Upper lobe of left lung (tissue), 4 donors: ENCODE data around the gene MMS22L.

ENCODE experiments used
- EP300 ChIP-seq, 4 donors: sonication (generic); formaldehyde crosslinking; IDR thresholded peaks; one replicate each; pipeline ENCODE4 v1.5.1; 2017; ENCODE audit warnings: antibody characterized with exemption in 4 of 4, control low read depth in 2 of 4
- POLR2A ChIP-seq, 4 donors: fragments of 450-650 bp; IDR thresholded peaks; one replicate each; pipeline ENCODE4 v1.5.1; 2016 to 2017; ENCODE audit warnings: antibody characterized with exemption in 4 of 4, mild to moderate bottlenecking in 2 of 4
- POLR2AphosphoS5 ChIP-seq, 2 donors: sonication (generic); formaldehyde crosslinking; IDR thresholded peaks; one replicate each; pipeline ENCODE4 v1.5.1; 2017; ENCODE audit warnings: antibody characterized with exemption in 2 of 2
- TF ChIP-seq, protein P1 (sequence below), 6 experiments: fragments of 450-650 bp in 4 of 6; fragments of 200-600 bp in 2 of 6; sonication (generic) in 2 of 6; IDR thresholded peaks; one replicate each; pipeline ENCODE4 v1.5.1; 2016 to 2019; ENCODE audit warnings: antibody characterized with exemption in 6 of 6

DNA sequence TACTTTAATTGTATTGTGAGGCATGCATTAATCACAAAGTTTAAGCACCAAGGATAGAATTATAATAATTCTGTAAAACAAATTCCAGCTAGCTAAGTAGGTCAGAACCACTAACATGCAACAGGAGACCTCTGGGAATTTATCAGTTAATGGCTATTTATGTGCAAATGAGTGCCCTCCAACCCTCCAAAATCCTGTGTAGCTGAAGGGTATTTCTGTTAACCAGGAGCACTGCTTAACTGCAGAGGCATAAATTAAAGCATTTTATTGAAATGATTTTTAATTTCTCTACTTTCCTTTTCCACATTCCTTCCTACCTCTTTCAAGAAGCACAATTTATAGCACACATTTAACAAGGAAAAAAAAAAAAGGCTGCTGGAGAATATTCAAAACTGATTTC lies 77.0 kb downstream of the MMS22L start:
- TF ChIP-seq POLR2A (IDR thresholded peaks at IDR 0.05), result no peak
- TF ChIP-seq, protein P1, sequence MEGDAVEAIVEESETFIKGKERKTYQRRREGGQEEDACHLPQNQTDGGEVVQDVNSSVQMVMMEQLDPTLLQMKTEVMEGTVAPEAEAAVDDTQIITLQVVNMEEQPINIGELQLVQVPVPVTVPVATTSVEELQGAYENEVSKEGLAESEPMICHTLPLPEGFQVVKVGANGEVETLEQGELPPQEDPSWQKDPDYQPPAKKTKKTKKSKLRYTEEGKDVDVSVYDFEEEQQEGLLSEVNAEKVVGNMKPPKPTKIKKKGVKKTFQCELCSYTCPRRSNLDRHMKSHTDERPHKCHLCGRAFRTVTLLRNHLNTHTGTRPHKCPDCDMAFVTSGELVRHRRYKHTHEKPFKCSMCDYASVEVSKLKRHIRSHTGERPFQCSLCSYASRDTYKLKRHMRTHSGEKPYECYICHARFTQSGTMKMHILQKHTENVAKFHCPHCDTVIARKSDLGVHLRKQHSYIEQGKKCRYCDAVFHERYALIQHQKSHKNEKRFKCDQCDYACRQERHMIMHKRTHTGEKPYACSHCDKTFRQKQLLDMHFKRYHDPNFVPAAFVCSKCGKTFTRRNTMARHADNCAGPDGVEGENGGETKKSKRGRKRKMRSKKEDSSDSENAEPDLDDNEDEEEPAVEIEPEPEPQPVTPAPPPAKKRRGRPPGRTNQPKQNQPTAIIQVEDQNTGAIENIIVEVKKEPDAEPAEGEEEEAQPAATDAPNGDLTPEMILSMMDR (IDR thresholded peaks at IDR 0.05), result no peak
- no peak for TF ChIP-seq EP300 (IDR thresholded peaks at IDR 0.05)
- TF ChIP-seq POLR2AphosphoS5 (IDR thresholded peaks at IDR 0.05), result no peak
